ENCODE data around the gene C6orf89. TPM values are rescaled to one million over a fixed set of nuclear protein-coding genes. Genes with fewer than 3 reads are reported as not detected.

Gene C6orf89
- total RNA-seq, 2 experiments from 2014 or later, result 32.1 to 32.7 TPM

Other genes starting within 250 kb of the C6orf89 start
- gene CDKN1A, start 207.2 kb upstream of the C6orf89 start, total RNA-seq, result 10 to 100 TPM; 12.6 to 13.0 TPM
- not detected for gene RAB44, start 188.1 kb upstream of the C6orf89 start, total RNA-seq
- gene CPNE5, start 46.5 kb upstream of the C6orf89 start, total RNA-seq, result 1 to 10 TPM in 1 of 2 experiments, under 1 TPM in 1; 0.72 to 1.2 TPM
- 10 to 100 TPM; 55.1 to 58.4 TPM for gene PPIL1, start 11.1 kb upstream of the C6orf89 start, total RNA-seq
- under 1 TPM; 0.18 to 0.39 TPM for gene PI16, start 68.8 kb downstream of the C6orf89 start, total RNA-seq
- 100 to 1,000 TPM; 102 to 103 TPM for gene MTCH1, start 100.2 kb downstream of the C6orf89 start, total RNA-seq
- gene FGD2, start 119.7 kb downstream of the C6orf89 start, total RNA-seq, result 1 to 10 TPM; 1.7 to 1.8 TPM

All from activated naive CD8-positive, alpha-beta T cell treated with anti-CD3 and anti-CD28 coated beads for 36 hours (primary cell).